HG03175 (cell line): ENCODE results near the gene ARL11.
"Not testable (repeated sequence)": the region's sequence is repeated elsewhere in the genome, so short reads cannot be mapped to it uniquely, and the experiment has no call there.

Experiments used
- ATAC-seq: cut with Tn5 transposase; IDR thresholded peaks from one replicate; pipeline ENCODE4 v1.9.1; 2021; ENCODE audit warnings: mild to moderate bottlenecking, moderate library complexity; ENCODE audit not compliant: unreplicated experiment

Gene ARL11

GRCh38 chr13:49612042-49612441, 16.3 kb upstream of the ARL11 start:
- ATAC-seq, result not testable (repeated sequence)

GRCh38 chr13:49615836-49616675, 12.3 kb upstream of the ARL11 start:
- no peak for ATAC-seq

GRCh38 chr13:49616676-49617065, 11.6 kb upstream of the ARL11 start:
- no peak for ATAC-seq

- peak; percentile 68 for ATAC-seq
Observed at GRCh38 chr13:49620170-49620621, 8.1 kb upstream of the ARL11 start.

GRCh38 chr13:49622174-49622946, 5.9 kb upstream of the ARL11 start:
- no peak for ATAC-seq

- ATAC-seq, result no peak
Observed at GRCh38 chr13:49624229-49624628, 4.1 kb upstream of the ARL11 start.

GRCh38 chr13:49625392-49626079, 2.8 kb upstream of the ARL11 start:
- ATAC-seq, result no peak

GRCh38 chr13:49629196-49629938, 1.1 kb downstream of the ARL11 start:
- no peak for ATAC-seq

- ATAC-seq, result no peak
Observed at GRCh38 chr13:49629947-49630346, 1.6 kb downstream of the ARL11 start.

- ATAC-seq, result no peak
Observed at GRCh38 chr13:49630580-49630979, 2.3 kb downstream of the ARL11 start.

GRCh38 chr13:49632156-49632555, 3.8 kb downstream of the ARL11 start:
- ATAC-seq, result no peak

- ATAC-seq, result no peak
Observed at GRCh38 chr13:49633710-49634109, 5.4 kb downstream of the ARL11 start.

GRCh38 chr13:49635599-49636433, 7.5 kb downstream of the ARL11 start:
- ATAC-seq, result peak; percentile 75

- ATAC-seq, result no peak
Observed at GRCh38 chr13:49636705-49637104, 8.4 kb downstream of the ARL11 start.

GRCh38 chr13:49638030-49638743, 9.9 kb downstream of the ARL11 start:
- ATAC-seq, result no peak

GRCh38 chr13:49638744-49639072, 10.4 kb downstream of the ARL11 start:
- no peak for ATAC-seq

GRCh38 chr13:49641801-49642291, 13.5 kb downstream of the ARL11 start:
- no peak for ATAC-seq

- no peak for ATAC-seq
Observed at GRCh38 chr13:49643035-49643646, 14.8 kb downstream of the ARL11 start.

GRCh38 chr13:49645451-49645850, 17.1 kb downstream of the ARL11 start:
- ATAC-seq, result no peak
